ENCODE results near the gene ZNF423. TPM values are rescaled to one million over a fixed set of nuclear protein-coding genes. Genes with fewer than 3 reads are reported as not detected.
"Not testable (repeated sequence)": the region's sequence is repeated elsewhere in the genome, so short reads cannot be mapped to it uniquely, and the experiment has no call there.

The ZNF423 gene
- 0.02 and 0.20 TPM in 2 replicates for total RNA-seq (2014; rRNA removed; shearing (Covaris generic))

GRCh38 chr16:49855822-49856671, at the start of gene ZNF423:
ZNF423 (minus strand) TSS chr16:49856112; CDS start chr16:49855774, 338 bp downstream.
- DNase-seq (ENCODE audit: low read depth): no peak

DNA sequence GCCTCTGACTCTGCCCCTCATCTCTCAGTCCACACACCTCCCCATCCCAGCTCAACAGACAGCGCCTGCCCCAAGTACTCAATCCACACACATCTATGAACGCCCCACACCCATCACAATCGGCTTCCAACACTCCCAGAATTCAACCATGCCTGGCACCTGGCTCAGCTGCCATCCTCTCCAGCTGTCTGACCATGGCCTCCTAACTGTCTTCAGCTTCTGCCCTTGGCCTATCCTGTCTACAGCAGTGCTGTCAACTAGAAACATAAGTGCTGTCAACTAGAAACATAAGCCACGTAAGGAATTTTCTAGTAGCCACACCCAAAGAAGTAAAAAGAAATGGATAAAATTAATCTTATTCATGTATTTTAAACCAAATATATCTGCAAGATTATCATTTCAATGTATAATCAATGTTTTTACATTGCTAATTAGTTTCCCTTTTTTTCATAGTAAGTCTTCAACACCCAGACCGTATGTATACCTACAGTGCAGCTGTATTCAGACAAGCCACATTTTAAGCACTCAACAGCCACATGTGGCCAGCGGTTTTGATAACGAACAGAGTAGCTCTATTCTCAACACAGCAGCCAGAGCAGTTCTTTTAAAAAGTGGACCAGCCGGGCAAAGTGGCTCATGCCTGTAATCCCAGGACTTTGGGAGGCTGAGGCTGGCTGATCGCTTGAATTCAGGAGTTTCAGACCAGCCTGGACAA, 48.6 kb upstream of the ZNF423 start:
- DNase-seq (ENCODE audit: low read depth): no peak

- no peak for DNase-seq (ENCODE audit: low read depth)
These were observed 47.0 kb upstream of the ZNF423 start for GRCh38 chr16:49902908-49903307.

DNA sequence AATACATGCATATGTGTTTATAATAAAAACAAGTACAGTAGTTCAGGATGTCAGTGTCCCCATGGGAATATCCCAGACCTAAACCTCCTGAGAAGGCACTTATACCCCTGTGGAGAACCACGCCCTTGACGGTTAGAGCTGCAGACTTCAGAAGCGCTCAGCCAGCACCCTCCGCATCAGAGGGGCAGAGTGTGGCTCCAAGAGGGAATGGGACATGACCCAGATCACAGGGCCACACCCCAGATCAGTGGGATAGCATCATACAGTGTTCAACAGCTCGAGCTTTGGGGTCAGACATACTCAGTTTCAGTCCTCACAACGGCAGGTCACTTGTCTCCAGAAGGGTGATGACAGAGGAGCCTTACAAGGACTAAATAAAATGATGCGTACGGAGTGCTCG, 45.8 kb upstream of the ZNF423 start:
- no peak for DNase-seq (ENCODE audit: low read depth)

GRCh38 chr16:49900875-49901274, 45.0 kb upstream of the ZNF423 start:
- DNase-seq (ENCODE audit: low read depth): no peak

DNA sequence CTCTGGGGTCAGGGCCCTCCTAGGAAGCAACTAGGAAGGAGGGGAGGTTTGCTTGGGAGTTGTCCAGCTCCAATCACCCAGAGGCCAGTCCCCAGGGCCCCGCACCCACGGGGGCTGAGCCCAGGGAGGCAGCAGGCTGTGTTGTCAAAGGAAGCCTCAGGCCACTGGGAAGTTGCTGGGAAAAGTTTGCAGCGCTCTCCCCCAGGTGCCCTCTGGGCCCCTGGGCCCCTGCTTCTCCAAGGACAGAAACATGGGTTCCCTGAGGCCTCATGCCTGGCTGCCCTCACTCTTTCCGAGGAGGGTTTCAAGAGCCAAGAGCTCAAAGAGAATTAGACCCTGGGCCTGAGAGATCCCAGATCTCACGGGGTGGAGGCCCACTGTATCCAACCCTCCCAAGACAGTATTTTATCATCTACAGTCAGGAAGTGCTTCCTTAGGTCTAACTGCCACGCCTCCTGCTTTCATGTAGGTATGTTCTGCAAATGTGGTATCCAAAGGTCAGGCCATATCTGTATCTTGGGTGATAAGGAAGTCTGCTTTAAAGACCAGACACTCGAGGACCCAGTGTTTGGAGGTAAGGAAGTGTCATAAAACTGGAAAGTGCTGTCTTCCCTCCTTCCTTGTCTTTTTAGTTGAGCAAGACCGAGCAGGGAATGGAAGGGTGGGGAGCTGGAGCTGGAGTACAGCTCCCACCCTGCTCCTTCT, 44.2 kb upstream of the ZNF423 start:
- no peak for DNase-seq (ENCODE audit: low read depth)

GRCh38 chr16:49896447-49896964, 40.6 kb upstream of the ZNF423 start:
- DNase-seq (ENCODE audit: low read depth): no peak

- DNase-seq (ENCODE audit: low read depth): no peak
These were observed 35.0 kb upstream of the ZNF423 start for GRCh38 chr16:49890876-49891275.

GRCh38 chr16:49889725-49890397, 33.9 kb upstream of the ZNF423 start:
- DNase-seq (ENCODE audit: low read depth): peak; percentile 24

DNA sequence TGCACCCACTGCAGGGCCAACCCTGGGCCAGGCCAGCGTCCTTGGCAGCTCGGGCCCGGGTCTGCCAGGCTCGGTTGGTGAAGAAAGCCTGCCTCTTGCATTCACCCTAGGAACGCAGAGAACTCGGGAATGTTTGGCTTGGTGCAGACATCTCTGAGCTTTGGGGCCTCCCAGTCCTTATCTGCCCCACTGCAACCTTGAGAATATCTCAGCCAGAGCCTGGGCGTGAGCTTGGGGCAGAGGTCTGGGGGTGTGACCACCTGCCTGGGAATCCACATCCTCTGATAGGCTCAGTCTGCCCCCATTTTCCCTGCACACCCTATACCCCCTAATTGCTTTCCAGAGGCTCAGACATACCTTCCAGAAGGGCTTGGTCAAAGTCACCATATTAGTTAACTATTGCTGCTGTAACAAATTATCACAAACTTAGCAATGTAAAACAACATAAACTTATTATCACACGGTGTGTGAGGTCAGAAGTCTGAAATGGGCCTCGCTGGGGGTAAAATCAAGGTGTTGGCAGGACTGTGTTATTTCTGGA, 30.7 kb upstream of the ZNF423 start:
- no peak for DNase-seq (ENCODE audit: low read depth)

DNA sequence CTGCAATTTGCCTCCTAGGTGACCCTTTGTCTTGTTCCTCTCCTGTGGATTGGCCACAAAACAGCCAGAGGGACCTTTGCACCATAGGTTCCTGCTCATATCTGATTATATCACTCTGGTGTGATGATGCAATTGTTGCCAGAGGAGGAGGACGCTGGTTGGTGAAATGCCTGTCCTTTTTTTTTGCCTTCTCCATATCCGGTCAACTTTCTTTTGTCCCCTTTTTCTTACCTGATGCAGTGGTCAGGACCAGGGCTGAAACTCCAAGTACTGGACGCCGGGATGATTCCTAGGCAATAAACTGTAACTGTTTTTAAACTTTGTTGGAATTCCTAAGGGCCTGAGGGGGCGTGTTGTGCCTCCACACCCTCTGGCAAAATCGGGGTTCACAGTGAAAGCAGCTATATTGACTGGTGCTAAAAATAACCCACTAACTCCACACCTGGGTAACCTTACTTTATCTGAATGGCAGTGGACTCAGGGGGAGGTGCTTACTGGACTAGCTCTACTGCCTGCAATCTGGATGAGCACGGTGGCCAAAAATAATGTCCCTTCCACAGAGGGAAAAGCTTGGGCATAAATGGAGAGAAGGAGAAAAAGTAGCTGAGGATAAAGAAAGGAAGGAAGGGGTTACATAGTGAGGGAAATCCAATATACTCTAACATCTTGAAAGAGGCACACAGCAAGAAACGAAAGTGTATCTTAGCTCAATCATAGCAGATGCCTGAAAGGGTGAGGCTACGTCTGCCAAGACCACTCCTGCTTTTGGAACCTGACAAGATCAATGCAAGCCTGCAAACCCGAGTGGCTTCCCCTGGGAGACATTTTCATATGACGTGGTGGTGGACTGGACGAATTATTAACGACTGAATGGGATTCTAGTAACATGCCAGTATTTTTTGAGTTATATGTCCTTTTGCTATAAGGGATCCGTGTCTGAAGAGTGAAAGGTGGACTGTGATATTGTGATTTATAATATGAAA, 28.4 kb upstream of the ZNF423 start:
- DNase-seq (ENCODE audit: low read depth): peak; percentile 5

DNA sequence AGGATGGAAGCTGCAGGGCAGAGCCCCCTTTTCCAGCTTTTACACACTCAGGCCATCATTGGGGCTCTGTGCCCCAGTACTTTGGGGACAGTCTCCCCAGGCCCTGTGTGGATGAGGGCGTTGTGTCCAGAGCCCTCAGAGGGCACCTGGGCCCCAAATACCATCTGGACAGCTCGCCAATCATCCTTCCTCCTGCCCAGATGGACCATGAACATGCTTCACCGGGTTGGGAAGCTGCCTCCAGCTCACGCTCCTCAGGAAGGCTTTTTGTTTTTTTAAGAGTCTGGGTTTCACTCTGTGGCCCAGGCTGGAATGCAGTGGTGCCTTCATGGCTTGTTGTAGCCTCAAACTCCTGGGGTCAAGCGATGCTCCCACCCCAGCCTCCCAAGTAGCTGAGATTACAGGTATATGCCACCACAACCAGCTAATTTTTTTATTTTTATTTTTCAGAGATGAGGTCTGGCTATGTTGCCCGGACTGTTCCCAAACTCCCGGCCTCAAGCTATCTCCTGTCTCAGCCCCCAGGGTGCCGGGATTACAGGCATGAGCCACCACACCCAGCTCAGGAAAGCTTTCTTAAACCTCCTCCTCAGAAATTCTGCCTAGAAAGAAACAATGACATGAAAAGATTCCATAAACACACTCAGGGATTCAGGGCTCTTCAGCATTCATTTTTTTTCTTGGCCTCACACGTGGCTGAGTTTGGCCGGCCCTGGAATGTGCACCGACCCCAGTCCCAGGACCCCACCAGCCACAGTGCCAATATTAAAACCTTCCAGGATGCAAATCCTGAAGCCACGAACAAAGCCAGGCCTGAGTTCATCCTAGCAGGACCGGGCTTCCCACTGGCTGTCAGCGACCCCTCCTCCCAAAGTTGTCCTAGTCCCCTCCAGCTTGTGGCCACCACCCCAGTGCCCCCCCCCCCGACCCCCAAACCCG, 27.4 kb upstream of the ZNF423 start:
- DNase-seq (ENCODE audit: low read depth): no peak

DNA sequence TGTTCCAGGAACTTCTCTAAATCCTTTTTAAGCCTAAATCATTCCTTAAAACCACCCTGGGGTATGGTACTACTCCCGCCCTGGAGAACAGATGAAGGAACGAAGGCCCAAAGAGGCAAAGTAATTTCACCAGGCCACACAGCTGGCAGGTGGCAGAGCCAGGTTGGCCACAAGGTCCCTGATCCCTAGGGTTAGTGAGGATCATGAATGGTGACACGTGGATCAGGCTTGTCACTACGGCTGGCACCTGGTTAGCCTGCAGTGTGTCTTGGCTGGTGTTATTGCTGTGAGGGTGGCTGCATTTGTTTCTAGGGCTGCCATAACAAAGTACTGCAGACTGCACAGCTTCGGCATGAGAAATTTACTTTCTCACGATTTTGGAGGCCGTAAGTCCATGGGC, 26.0 kb upstream of the ZNF423 start:
- no peak for DNase-seq (ENCODE audit: low read depth)

- not testable (repeated sequence) for DNase-seq (ENCODE audit: low read depth)
These were observed 22.6 kb upstream of the ZNF423 start for GRCh38 chr16:49878540-49878939.

DNA sequence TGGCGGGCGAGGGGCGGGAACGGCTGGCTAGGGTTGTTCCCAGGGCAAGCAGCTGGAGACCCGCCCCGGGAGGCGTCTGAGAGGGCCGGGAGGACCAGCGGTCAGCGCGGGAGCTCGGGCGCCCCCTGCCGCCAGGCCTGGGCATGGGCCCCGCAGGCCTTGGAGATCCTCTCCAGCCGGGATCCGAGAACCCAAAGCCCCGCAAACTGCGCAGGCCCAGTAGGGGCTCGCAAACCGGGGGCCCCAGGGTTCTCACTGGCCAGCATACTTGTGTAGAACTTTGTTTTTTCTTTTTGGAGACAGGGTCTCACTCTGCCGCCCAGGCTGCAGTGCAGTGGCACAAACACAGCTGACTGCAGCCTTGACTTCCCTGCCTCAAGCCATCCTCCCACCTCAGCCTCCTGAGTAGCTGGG, 20.8 kb upstream of the ZNF423 start:
- no peak for DNase-seq (ENCODE audit: low read depth)

DNA sequence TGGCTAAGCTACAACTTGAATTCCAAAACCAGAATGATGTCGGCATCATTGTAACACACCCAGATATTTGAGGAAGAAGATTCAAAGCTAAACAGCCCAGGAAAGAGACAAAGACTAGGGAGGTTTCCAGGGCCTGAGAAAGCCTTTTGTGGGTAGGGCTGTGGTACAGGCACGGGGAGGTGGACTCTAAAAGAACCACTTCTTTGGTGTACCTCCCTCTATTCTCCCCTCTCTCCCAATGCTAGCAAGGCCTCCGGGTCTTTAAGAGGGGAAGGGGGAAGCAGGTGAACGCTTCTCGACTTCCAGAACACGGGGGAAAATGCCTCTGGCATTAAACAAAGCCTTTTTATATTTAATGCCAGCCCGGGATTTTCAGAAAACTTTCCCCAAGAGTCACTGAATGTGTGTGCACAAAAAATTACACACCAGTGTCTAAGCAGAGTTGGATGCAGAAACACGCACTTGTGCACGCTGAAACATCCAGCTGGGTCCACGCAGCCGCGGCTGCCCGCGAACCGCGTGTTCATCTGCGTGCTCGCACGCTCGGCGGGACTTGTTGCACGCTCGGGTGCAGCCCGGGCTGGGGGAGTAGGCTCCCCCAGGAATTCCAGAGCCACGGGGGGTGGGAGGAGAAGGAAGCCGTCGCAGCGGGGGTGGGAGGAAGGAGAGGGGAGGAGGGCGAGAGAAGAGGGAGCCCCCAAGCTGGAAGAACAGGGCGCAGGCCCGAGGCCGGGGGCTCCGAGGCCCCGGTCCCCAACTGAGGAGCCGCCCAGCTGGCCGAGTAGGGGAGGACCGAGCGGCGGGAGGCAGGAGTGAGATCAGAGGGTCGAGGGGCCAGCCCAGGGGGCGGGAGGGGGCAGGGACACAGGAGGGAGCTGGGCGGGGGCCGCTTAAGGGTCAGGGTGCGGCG, 20.1 kb upstream of the ZNF423 start:
- DNase-seq (ENCODE audit: low read depth): no peak

DNA sequence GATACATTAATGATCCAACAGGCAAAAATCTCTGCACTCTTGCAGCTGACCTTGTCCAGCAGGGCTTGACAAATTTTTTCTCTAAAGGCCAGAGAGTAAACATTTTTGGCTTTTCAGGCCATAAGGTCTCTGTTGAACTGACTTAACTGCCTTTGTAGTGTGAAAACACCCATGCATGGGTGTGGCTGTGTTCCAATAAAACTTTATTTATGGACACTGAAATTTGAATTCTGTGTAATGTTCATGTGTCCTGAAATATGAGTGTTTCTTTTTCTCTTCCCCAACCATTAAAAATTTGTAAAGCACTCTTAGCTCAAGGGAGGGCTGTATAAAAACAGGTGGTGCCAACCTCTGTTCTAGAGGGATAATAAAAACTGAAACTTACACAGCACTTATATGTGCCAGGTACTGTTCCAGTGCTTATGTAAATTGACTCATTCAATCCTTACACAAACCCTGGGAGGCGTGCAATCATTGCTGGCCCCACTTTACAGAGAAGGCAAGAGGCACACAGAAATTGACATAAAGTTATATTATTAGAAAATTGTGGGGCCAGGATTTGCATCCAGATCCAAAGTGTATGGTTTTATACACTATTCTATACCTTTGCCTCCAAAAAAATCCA, 18.8 kb upstream of the ZNF423 start:
- no peak for DNase-seq (ENCODE audit: low read depth)

Data from M059J (cell line).